ENCODE measurements around the gene SORCS2. TPM values are rescaled to one million over a fixed set of nuclear protein-coding genes. Genes with fewer than 3 reads are reported as not detected.

The SORCS2 gene
- total and polyA plus RNA-seq, 2 experiments from 2014 or later = 0.38 to 1.4 TPM

DNA sequence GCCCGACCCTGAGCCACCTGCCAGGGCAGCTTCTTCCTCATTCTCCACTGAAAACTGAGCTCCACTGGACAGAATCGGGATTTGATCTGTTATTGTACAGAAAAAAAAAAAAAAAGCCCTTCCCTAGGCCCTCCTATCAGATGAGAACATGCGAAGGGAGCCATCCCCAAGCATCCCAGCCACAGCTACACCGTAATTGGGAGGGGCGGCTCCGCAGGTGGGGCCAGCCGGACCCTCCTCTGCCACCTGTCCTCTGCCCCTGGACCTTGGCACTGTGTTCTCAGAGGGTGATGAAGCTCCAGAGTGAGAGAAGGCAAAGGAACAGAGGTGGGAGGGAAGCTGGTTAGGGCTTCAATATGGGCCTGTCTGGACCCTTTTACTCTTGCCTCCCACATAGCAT lies 482.4 kb downstream of the SORCS2 start:
- Histone ChIP-seq H2AFZ (no peak overlapping the region), H3K9ac (no peak overlapping the region), H3K36me3 (ENCODE audit: low read depth) (no peaks in the 10 kb centered on the region), H3K4me3 (no peak overlapping the region), H3K9me2 (ENCODE audit: insufficient read depth) (no peaks in the 10 kb centered on the region), H3K27ac (no peak overlapping the region), H3K4me1 (ENCODE audit: insufficient read depth) (no peaks in the 10 kb centered on the region), H3K9me3 (ENCODE audit: low read depth) (no peaks in the 10 kb centered on the region), H3F3A (ENCODE audit: insufficient read depth) (no peaks in the 10 kb centered on the region), H4K20me1 (ENCODE audit: insufficient read depth) (no peaks in the 10 kb centered on the region), H3K4me2 (ENCODE audit: unreplicated experiment) (no peak overlapping the region), H3K79me2 (ENCODE audit: insufficient read depth) (no peaks in the 10 kb centered on the region), H3K27me3 (replicated peaks; ENCODE audit: insufficient read depth) (peaks cover 12% of the 10 kb centered on the region; the same call in 1 of the 2 replicates)
- in situ Hi-C loops (cut with MboI) = no loop called here
- DNase-seq = no peak
- 73 to 75% methylated on average over 7 of the region's 7 CpGs for WGBS, 2 experiments (ENCODE audit: low coverage in 1 of 2, low lambda C conversion rate in 2 of 2, missing lambda C conversion rate in 2 of 2)
- no peak for TF ChIP-seq EZH2 (IDR thresholded peaks at IDR 0.05; ENCODE audit: insufficient read depth, poor library complexity, severe bottlenecking)
- no peak for TF ChIP-seq EZH2phosphoT487 (IDR thresholded peaks at IDR 0.05; ENCODE audit: insufficient read depth, low read depth)

DNA sequence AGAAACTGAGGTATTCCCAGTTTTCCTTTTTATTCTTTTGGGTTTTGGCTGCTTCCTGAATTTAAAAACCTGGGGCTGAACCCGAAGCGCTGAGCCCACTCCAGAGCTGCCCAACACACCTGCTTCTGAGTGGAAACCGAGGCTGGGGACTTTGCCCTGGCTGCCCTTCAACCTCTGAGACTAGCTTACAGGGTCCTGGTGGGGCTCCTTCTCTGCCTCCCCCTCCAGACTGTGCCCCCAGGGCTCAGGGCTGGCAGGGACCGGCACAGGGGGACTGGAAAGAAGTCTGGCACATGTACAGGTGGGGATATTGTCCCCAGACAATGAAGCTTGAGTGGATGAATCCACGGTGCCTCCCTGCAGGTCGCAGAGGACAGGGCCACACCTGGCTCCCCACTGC lies 482.8 kb downstream of the SORCS2 start:
- Histone ChIP-seq H3F3A (ENCODE audit: insufficient read depth) (no peaks in the 10 kb centered on the region), H2AFZ (no peak overlapping the region), H3K9ac (no peak overlapping the region), H3K9me3 (ENCODE audit: low read depth) (no peaks in the 10 kb centered on the region), H3K27me3 (replicated peaks; ENCODE audit: insufficient read depth) (peaks cover 15% of the 10 kb centered on the region; the same call in 1 of the 2 replicates), H3K9me2 (ENCODE audit: insufficient read depth) (no peaks in the 10 kb centered on the region), H3K27ac (no peak overlapping the region), H3K36me3 (ENCODE audit: low read depth) (no peaks in the 10 kb centered on the region), H4K20me1 (ENCODE audit: insufficient read depth) (no peaks in the 10 kb centered on the region), H3K79me2 (ENCODE audit: insufficient read depth) (no peaks in the 10 kb centered on the region), H3K4me2 (ENCODE audit: unreplicated experiment) (no peak overlapping the region), H3K4me1 (ENCODE audit: insufficient read depth) (no peaks in the 10 kb centered on the region), H3K4me3 (no peak overlapping the region)
- 65 to 77% methylated on average over 6 of the region's 6 CpGs for WGBS, 2 experiments (ENCODE audit: low coverage in 1 of 2, low lambda C conversion rate in 2 of 2, missing lambda C conversion rate in 2 of 2)
- in situ Hi-C loops (cut with MboI) = no loop called here
- no peak for DNase-seq
- TF ChIP-seq EZH2 (IDR thresholded peaks at IDR 0.05; ENCODE audit: insufficient read depth, poor library complexity, severe bottlenecking) (no peak), EZH2phosphoT487 (IDR thresholded peaks at IDR 0.05; ENCODE audit: insufficient read depth, low read depth) (no peak)

DNA sequence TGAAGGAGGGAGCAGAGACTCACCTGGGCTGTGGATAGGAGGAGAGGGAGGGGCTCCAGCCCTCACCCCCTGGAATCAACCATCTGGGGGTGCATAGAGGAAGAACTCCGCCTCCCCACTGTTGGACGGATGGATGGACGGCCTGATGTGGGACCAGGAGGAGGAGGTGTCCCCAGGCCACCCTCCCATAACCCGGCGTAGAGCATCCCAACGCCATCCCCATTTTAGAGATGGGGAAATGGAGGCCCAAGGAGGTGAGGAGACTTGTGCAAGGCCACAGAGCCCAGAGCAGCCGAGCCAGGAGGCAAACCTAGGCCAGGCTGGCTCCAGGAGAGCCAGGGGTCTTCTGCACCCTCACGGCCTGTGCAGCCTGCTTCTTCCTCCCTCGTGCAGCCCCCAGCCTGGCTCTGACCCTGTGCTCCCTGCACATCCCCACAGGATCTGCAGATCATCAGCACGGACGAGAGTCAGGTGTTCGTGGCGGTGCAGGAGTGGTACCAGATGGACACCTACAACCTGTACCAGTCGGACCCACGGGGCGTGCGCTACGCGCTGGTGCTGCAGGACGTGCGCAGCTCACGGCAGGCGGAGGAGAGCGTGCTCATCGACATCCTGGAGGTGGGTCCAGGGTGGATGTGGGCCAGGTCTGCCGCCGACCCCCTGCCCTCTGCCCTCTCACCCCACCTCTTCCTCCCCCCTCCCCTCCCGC lies 483.4 kb downstream of the SORCS2 start:
- in situ Hi-C loops (cut with MboI) = no loop called here
- no peak overlapping the region for H3K4me3 ChIP-seq

DNA sequence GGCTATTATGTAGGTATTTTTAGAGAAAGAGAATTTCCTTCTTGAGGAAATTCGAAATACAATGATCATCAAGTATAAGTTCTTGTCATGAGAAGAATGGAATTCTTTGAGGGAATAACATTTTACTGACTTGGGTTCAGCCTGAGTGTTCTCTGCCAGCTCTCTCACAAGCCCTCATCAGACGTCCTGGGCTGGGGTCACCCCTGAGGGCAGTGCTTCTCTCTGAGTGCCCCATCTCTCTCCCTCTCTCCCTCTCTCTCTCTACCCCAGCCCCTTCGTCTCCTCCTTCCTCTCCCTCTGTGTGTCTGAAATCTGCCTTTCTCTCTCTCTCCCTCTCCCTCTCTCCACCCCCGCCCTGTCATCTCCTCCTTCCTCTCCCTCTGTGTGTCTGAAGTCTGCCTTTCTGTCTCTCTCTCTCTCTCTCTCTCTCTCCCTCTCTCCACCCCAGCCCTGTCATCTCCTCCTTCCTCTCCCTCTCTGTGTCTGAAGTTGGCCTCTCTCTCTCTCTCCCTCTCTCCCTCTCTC lies 484.1 kb downstream of the SORCS2 start:
- H3K9me3 ChIP-seq (ENCODE audit: low read depth) = no peaks in the 10 kb centered on the region
- no peak overlapping the region for H2AFZ ChIP-seq
- WGBS, 2 experiments (ENCODE audit: low coverage in 1 of 2, low lambda C conversion rate in 2 of 2, missing lambda C conversion rate in 2 of 2) = 43 to 47% methylated on average over 2 to 4 of the region's 4 CpGs
- H3K9ac ChIP-seq = no peak overlapping the region
- H3K79me2 ChIP-seq (ENCODE audit: insufficient read depth) = no peaks in the 10 kb centered on the region
- peaks cover 26% of the 10 kb centered on the region; the same call in 1 of the 2 replicates for H3K27me3 ChIP-seq (replicated peaks; ENCODE audit: insufficient read depth)
- in situ Hi-C loops (cut with MboI) = no loop called here
- no peaks in the 10 kb centered on the region for H3K4me1 ChIP-seq (ENCODE audit: insufficient read depth)
- TF ChIP-seq EZH2phosphoT487 (IDR thresholded peaks at IDR 0.05; ENCODE audit: insufficient read depth, low read depth) = no peak
- TF ChIP-seq EZH2 (IDR thresholded peaks at IDR 0.05; ENCODE audit: insufficient read depth, poor library complexity, severe bottlenecking) = no peak
- H3K4me3 ChIP-seq = no peak overlapping the region
- H4K20me1 ChIP-seq (ENCODE audit: insufficient read depth) = no peaks in the 10 kb centered on the region
- no peaks in the 10 kb centered on the region for H3F3A ChIP-seq (ENCODE audit: insufficient read depth)
- H3K9me2 ChIP-seq (ENCODE audit: insufficient read depth) = no peaks in the 10 kb centered on the region
- no peak overlapping the region for H3K4me2 ChIP-seq (ENCODE audit: unreplicated experiment)
- no peaks in the 10 kb centered on the region for H3K36me3 ChIP-seq (ENCODE audit: low read depth)
- no peak for DNase-seq
- H3K27ac ChIP-seq = no peak overlapping the region

More for the DNA sequence above, 483.4 kb downstream of the SORCS2 start:
- H2AFZ ChIP-seq = no peak overlapping the region
- no peak overlapping the region for H3K9ac ChIP-seq
- no peaks in the 10 kb centered on the region for H3K9me3 ChIP-seq (ENCODE audit: low read depth)
- DNase-seq = no peak
- no peaks in the 10 kb centered on the region for H3K36me3 ChIP-seq (ENCODE audit: low read depth)
- H4K20me1 ChIP-seq (ENCODE audit: insufficient read depth) = no peaks in the 10 kb centered on the region
- H3K27me3 ChIP-seq (replicated peaks; ENCODE audit: insufficient read depth) = peaks cover 19% of the 10 kb centered on the region; the same call in 1 of the 2 replicates
- no peaks in the 10 kb centered on the region for H3K9me2 ChIP-seq (ENCODE audit: insufficient read depth)
- H3K4me2 ChIP-seq (ENCODE audit: unreplicated experiment) = no peak overlapping the region
- WGBS, 2 experiments (ENCODE audit: low coverage in 1 of 2, low lambda C conversion rate in 2 of 2, missing lambda C conversion rate in 2 of 2) = 70 to 79% methylated on average over 26 to 28 of the region's 28 CpGs
- H3F3A ChIP-seq (ENCODE audit: insufficient read depth) = no peaks in the 10 kb centered on the region
- no peaks in the 10 kb centered on the region for H3K4me1 ChIP-seq (ENCODE audit: insufficient read depth)
- TF ChIP-seq EZH2phosphoT487 (IDR thresholded peaks at IDR 0.05; ENCODE audit: insufficient read depth, low read depth) (no peak), EZH2 (IDR thresholded peaks at IDR 0.05; ENCODE audit: insufficient read depth, poor library complexity, severe bottlenecking) (no peak)
- no peaks in the 10 kb centered on the region for H3K79me2 ChIP-seq (ENCODE audit: insufficient read depth)
- H3K27ac ChIP-seq = no peak overlapping the region

Data from GM23248 (cell line).